ENCODE results near the gene PCGF6. TPM values are rescaled to one million over a fixed set of nuclear protein-coding genes. Genes with fewer than 3 reads are reported as not detected.
"Not testable (repeated sequence)": the region's sequence is repeated elsewhere in the genome, so short reads cannot be mapped to it uniquely, and the experiment has no call there.

PCGF6 gene
- total RNA-seq, 1 experiment from 2014 or later, result 24.7 TPM

DNA sequence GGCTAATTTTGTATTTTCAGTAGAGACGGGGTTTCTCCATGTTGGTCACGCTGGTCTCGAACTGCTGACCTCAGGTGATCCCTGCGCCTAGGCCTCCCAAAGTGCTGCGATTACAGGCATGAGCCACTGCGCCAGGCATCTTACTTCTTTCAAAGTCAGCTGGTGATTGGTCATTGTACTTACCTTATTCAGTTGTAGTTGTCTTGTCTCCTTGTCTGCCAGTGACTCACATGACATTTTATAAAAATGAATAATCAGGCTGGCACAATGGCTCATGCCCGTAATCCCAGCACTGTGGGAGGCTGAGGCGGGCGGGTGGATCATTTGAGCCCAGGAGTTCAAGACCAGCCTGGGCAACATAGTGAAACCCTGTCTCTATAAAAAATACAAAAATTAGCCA is 9.9 kb upstream of the PCGF6 start:
- H3K36me3 ChIP-seq (ENCODE audit: control insufficient read depth in 1 of 2, insufficient read depth in 2 of 2, low read length in 2 of 2); intact Hi-C loops (cut with micrococcal nuclease); H3K9ac ChIP-seq (ENCODE audit: low read length); H3K4me1 ChIP-seq (ENCODE audit: control insufficient read depth in 1 of 2, insufficient read depth in 2 of 2, low read length in 2 of 2); RAD21 ChIA-PET (ENCODE audit: low non-redundant PET in 1 of 2, low total read pairs in 2 of 2, uncharacterized antibody in 2 of 2, unreplicated experiment in 2 of 2); H3K27ac ChIP-seq (ENCODE audit: low read depth, low read length); H3K9me2 ChIP-seq (ENCODE audit: insufficient read depth); DNase-seq (ENCODE audit: low read depth, low spot score); BruUV-seq (replicated peaks); H3K9me3 ChIP-seq (ENCODE audit: control insufficient read depth in 1 of 2, insufficient read depth in 1 of 2, low read depth in 1 of 2, low read length in 2 of 2); H3K4me2 ChIP-seq (ENCODE audit: low read length); POLR2A ChIA-PET; H3K79me2 ChIP-seq (ENCODE audit: insufficient read depth, low read length); CTCF ChIA-PET; H3K4me3 ChIP-seq (replicated peaks in 1 of 2; ENCODE audit: low read depth in 1 of 2, low read length in 2 of 2); H3K27me3 ChIP-seq (ENCODE audit: insufficient read depth, low read length); H4K20me1 ChIP-seq (ENCODE audit: insufficient read depth): not testable (repeated sequence)
- 0 out of 2 replicates have a peak, but pooled peaks have one; percentile 20 for TF ChIP-seq FOSL1 (IDR thresholded peaks at IDR 0.05; ENCODE audit: low read depth)
- ATAC-seq, result peak; percentile 58; the same call in 1 of the 2 replicates
- peak overlapping the region; percentile 42 for H2AFZ ChIP-seq (ENCODE audit: low read depth, low read length, poor library complexity, severe bottlenecking)

DNA sequence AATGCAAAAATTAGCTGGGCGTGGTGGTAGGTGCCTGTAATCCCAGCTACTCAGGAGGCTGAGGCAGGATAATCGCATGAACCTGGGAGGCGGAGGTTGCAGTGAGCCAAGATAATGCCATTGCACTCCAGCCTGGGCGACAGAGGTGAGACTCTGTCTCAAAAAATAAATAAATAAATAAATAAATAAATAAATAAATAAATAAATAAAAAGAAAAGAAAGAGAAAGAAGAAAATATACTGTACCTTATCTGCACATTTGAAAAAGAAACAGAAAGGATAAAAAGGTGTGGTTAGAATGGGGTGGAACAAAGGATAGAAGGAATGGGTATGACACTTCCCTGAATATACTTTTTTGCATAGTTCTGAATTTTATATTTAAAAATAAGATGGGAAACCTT is 8.6 kb upstream of the PCGF6 start:
- H3K4me3 ChIP-seq (replicated peaks in 1 of 2; ENCODE audit: low read depth in 1 of 2, low read length in 2 of 2); H3K4me2 ChIP-seq (ENCODE audit: low read length); H3K27me3 ChIP-seq (ENCODE audit: insufficient read depth, low read length); CTCF ChIA-PET; POLR2A ChIA-PET; H3K9ac ChIP-seq (ENCODE audit: low read length); BruUV-seq (replicated peaks); H3K79me2 ChIP-seq (ENCODE audit: insufficient read depth, low read length); ATAC-seq; H2AFZ ChIP-seq (ENCODE audit: low read depth, low read length, poor library complexity, severe bottlenecking); DNase-seq (ENCODE audit: low read depth, low spot score); H3K4me1 ChIP-seq (ENCODE audit: control insufficient read depth in 1 of 2, insufficient read depth in 2 of 2, low read length in 2 of 2); H4K20me1 ChIP-seq (ENCODE audit: insufficient read depth); H3K9me2 ChIP-seq (ENCODE audit: insufficient read depth); intact Hi-C loops (cut with micrococcal nuclease); H3K9me3 ChIP-seq (ENCODE audit: control insufficient read depth in 1 of 2, insufficient read depth in 1 of 2, low read depth in 1 of 2, low read length in 2 of 2); RAD21 ChIA-PET (ENCODE audit: low non-redundant PET in 1 of 2, low total read pairs in 2 of 2, uncharacterized antibody in 2 of 2, unreplicated experiment in 2 of 2); H3K36me3 ChIP-seq (ENCODE audit: control insufficient read depth in 1 of 2, insufficient read depth in 2 of 2, low read length in 2 of 2); H3K27ac ChIP-seq (ENCODE audit: low read depth, low read length): not testable (repeated sequence)

- H3K9me2 ChIP-seq (ENCODE audit: insufficient read depth), result no peaks in the 10 kb centered on the region
- intact Hi-C loops (cut with micrococcal nuclease), result no loop called here
- H3K27ac ChIP-seq (ENCODE audit: low read depth, low read length), result no peak overlapping the region
- H2AFZ ChIP-seq (ENCODE audit: low read depth, low read length, poor library complexity, severe bottlenecking), result no peak overlapping the region
- ChIA-PET POLR2A (no interaction called here), RAD21 (ENCODE audit: low non-redundant PET in 1 of 2, low total read pairs in 2 of 2, uncharacterized antibody in 2 of 2, unreplicated experiment in 2 of 2) (no interaction called here), CTCF (no interaction called here)
- H3K79me2 ChIP-seq (ENCODE audit: insufficient read depth, low read length), result no peaks in the 10 kb centered on the region
- ATAC-seq (no peak), DNase-seq (ENCODE audit: low read depth, low spot score) (no peak)
- H3K9ac ChIP-seq (ENCODE audit: low read length), result no peak overlapping the region
- no peaks in the 10 kb centered on the region for H3K9me3 ChIP-seq (ENCODE audit: control insufficient read depth in 1 of 2, insufficient read depth in 1 of 2, low read depth in 1 of 2, low read length in 2 of 2)
- no peak overlapping the region for H3K4me2 ChIP-seq (ENCODE audit: low read length)
- TF ChIP-seq RAD21 (IDR thresholded peaks at IDR 0.05; ENCODE audit: low read depth), result no peak
- no peak for TF ChIP-seq POLR2AphosphoS5 (IDR thresholded peaks at IDR 0.05; ENCODE audit: low read depth, low read length)
- TF ChIP-seq YY1 (IDR thresholded peaks at IDR 0.05; ENCODE audit: extremely low read depth, insufficient replicate concordance, low read depth, low read length), result no peak
- H4K20me1 ChIP-seq (ENCODE audit: insufficient read depth), result no peaks in the 10 kb centered on the region
- peaks cover 3 to 18% of the 10 kb centered on the region in 2 experiments for H3K4me1 ChIP-seq (ENCODE audit: control insufficient read depth in 1 of 2, insufficient read depth in 2 of 2, low read length in 2 of 2)
- H3K4me3 ChIP-seq (replicated peaks in 1 of 2; ENCODE audit: low read depth in 1 of 2, low read length in 2 of 2), result no peak overlapping the region
- BruUV-seq (replicated peaks), result no TSS peak
- no peaks in the 10 kb centered on the region for H3K36me3 ChIP-seq (ENCODE audit: control insufficient read depth in 1 of 2, insufficient read depth in 2 of 2, low read length in 2 of 2)
- H3K27me3 ChIP-seq (ENCODE audit: insufficient read depth, low read length), result no peaks in the 10 kb centered on the region
Observed at GRCh38 chr10:103355906-103356599, 5.1 kb upstream of the PCGF6 start.

GRCh38 chr10:103354567-103354966 is 3.6 kb upstream of the PCGF6 start:
- H3K4me2 ChIP-seq (ENCODE audit: low read length); H3K36me3 ChIP-seq (ENCODE audit: control insufficient read depth in 1 of 2, insufficient read depth in 2 of 2, low read length in 2 of 2); DNase-seq (ENCODE audit: low read depth, low spot score); H3K27ac ChIP-seq (ENCODE audit: low read depth, low read length); H2AFZ ChIP-seq (ENCODE audit: low read depth, low read length, poor library complexity, severe bottlenecking); H3K27me3 ChIP-seq (ENCODE audit: insufficient read depth, low read length); H4K20me1 ChIP-seq (ENCODE audit: insufficient read depth); BruUV-seq (replicated peaks); ATAC-seq; H3K9me2 ChIP-seq (ENCODE audit: insufficient read depth); H3K4me3 ChIP-seq (replicated peaks in 1 of 2; ENCODE audit: low read depth in 1 of 2, low read length in 2 of 2); intact Hi-C loops (cut with micrococcal nuclease); H3K9me3 ChIP-seq (ENCODE audit: control insufficient read depth in 1 of 2, insufficient read depth in 1 of 2, low read depth in 1 of 2, low read length in 2 of 2); POLR2A ChIA-PET; H3K9ac ChIP-seq (ENCODE audit: low read length); RAD21 ChIA-PET (ENCODE audit: low non-redundant PET in 1 of 2, low total read pairs in 2 of 2, uncharacterized antibody in 2 of 2, unreplicated experiment in 2 of 2): not testable (repeated sequence)
- Histone ChIP-seq H3K79me2 (ENCODE audit: insufficient read depth, low read length) (peaks cover 13% of the 10 kb centered on the region), H3K4me1 (ENCODE audit: control insufficient read depth in 1 of 2, insufficient read depth in 2 of 2, low read length in 2 of 2) (peaks cover 3 to 18% of the 10 kb centered on the region in 2 experiments; a peak in 3 of 4 replicates)
- CTCF ChIA-PET, result interaction anchor here (1.2 kb wide), 1 partner anchor 130 kb away, joined by 3 read pairs; no protein-coding TSS in a partner anchor

Data from HCT116 (cell line).